Smooth muscle cell of the brain vasculature (primary cell): Measurements from ENCODE around the gene GDF2.

ENCODE experiments used
- DNase-seq: peaks from one replicate; pipeline ENCODE4 v3.0.0-alpha.2; 2012; ENCODE audit warnings: low read depth, low spot score

The GDF2 gene

DNA sequence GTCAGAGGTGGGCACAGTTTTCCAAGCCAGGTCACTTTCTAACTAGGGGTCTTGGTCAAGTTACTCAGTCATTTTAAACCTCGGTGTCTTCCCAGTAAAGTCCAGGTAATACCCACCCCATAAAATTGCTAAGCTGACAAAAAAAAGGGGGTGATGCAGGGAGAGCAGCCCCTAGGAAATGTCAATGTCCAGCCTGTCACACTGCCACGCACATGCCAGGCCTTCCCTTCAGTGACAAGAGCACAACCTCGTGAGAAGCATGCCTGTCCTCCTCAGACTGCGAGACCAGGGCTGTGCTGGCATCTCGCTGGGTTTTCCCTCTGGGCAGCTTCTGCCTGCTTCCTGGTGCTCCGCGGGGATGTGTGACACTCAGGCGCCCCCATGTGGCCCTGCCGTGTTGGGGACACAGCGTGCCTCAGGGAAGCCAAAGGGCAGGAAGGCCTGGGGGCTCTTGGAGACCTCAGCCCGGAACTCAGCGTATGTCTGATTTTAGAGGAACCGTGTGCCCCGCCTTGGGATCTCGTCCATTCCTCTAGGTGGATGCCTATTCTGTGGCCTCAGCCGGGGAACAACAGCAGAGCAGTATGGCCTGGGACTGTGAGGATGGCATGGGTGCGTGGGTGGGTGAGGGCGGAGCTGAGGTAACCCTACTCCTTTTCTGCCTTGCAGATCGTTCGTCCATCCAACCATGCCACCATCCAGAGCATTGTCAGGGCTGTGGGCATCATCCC, 10.2 kb upstream of the GDF2 start:
- DNase-seq, result peak; percentile 44

DNA sequence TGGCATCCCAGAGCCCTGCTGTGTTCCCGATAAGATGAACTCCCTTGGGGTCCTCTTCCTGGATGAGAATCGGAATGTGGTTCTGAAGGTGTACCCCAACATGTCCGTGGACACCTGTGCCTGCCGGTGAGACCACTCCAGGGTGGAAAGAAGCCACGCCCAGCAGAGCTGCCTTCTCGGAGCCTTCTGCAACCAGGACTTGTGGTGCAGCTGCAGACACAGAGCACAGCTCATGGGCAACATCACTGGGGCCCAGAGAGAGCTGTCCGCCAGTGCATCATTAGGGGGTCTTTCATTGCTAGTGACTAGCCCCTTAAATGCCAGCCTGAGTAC, 9.6 kb upstream of the GDF2 start:
- DNase-seq, result no peak

DNA sequence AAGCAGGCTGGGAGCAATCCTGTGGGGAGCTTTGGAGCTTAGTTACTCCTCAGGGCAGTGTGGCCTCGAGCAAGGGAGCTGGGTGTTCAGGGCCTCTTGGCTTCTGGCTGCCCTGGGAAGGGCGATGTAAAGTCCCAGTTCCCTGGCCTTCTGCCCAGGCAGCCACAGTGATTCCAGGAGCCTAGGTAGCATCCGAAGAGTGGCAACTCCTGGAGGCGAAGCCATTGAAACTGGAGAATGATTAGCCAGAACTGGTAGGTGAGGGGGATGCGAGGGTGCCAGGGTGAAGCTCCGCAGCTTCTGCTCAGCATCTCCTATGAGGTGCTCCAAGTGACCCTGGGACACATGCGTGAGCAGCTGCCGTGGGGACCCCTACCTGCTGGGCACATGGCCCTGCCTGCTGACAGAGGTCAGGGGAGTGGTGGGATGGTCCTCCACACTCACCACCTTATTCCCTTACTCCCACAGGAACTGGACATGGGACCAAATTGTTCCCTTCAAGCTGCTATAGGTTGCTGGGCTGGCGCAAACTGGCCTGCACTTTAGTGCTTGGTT, 7.8 kb upstream of the GDF2 start:
- DNase-seq, result no peak

DNA sequence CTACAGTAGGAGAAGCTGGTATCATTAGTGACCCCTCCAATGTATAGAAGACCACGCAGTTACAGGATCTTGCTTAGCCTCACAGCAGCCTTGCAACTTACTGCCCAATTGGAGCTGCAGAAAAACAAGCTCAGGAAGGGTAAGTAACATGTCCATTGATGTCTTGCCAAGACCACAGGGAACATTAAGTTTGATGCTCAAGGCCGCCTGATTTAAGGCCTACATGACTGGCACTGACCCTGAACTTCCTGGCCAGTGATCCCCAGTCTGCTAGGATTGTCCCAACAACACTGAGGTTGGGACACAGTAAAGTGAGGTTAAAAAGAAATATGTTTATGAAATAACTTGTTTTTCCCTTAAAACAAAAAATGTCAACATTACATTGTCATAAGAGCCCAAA, 6.8 kb upstream of the GDF2 start:
- no peak for DNase-seq

DNA sequence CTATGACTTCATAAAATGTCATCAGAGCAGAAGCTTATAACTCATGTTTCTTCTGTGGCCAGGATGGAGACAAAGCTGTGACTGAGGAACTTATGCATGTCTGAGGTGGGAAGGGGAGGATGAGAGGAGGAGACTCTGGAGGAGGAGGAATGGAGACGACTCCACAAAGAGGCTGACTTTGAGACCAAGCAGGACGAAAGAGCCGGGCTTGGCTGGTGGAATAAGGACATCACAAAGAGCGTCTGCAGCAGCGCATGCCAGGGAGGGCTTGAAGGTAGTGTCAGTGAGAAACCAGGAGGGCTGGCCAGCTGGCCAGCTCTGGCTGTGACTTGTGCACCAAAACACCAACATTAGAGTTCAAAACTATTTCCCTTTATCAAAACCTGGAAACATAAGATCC, 6.1 kb upstream of the GDF2 start:
- DNase-seq, result no peak

DNA sequence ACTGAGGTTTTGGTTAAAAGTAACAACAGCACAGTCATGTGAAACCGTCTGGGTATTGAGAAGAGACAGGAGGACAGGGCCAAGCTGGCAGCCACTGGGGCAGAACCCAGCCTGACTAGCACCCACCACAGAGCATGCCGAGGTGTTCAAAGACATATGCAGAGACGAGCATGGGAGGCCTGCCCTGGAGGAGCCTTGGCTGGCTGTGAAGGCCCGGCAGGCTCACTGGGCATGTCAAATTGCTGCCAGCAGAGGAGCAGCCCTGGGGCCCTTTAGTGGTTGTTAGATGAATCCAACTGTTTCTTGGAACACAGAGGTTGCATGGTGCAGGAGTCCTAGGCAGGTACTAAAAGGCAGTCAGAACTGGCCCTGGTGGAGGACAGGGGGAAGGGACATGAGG, 5.0 kb upstream of the GDF2 start:
- no peak for DNase-seq

DNA sequence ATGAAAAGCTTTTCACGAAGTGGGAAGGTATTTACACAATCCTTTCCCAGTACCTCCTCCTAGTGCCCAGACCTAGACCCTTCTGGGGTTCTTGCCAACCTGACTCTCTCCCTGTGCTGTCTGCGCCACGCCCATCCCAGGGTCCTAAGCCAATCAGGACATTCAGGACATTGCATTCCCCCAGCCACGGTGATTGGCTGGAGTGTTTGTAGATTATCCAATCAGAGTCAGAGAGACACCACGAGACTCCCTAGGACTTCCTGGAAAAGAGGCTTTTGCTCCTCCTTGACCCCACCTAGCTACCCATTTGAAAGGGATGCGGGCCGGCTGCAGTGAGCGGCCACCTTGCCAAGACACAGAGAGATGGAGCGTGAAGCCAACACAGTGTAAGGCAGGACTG, 3.5 kb upstream of the GDF2 start:
- no peak for DNase-seq

DNA sequence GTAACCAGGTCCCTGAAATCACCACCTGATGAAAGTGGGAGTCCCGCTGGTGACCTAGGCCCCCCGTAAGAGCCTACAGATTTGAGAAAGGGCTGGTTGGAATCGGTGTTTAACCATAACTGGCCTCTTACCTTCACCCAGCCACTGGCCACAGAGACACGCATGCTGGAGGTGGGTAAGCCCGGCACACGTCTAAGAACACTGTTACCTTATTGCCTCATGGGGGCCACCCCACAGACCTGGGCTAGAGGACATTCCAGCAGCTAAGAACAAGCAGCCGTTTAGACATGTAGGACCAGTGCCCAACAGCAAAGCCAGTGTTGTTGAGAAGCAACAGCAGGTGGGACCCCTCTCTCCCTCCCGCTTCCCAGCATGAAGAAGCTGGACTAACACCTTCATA, 2.5 kb upstream of the GDF2 start:
- no peak for DNase-seq

DNA sequence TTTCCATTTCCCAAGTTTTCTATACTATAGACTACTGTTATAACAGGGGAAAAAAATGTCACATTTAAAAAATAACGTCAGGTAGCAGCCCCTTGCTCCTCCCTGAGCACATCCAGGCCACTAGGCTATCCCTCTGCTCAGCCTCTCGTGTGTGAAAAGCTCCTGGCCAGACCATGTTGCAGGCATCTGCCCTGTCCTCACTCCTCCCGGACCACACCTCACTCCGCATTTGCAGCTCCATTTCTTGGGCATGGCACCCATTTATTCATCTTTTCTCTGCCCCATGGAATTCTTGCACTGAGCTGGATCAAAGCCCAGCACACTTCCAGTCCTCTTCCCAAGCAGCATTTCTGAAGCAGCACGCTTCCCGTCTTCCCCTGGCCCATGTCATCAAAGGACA, 1.4 kb upstream of the GDF2 start:
- DNase-seq, result no peak

DNA sequence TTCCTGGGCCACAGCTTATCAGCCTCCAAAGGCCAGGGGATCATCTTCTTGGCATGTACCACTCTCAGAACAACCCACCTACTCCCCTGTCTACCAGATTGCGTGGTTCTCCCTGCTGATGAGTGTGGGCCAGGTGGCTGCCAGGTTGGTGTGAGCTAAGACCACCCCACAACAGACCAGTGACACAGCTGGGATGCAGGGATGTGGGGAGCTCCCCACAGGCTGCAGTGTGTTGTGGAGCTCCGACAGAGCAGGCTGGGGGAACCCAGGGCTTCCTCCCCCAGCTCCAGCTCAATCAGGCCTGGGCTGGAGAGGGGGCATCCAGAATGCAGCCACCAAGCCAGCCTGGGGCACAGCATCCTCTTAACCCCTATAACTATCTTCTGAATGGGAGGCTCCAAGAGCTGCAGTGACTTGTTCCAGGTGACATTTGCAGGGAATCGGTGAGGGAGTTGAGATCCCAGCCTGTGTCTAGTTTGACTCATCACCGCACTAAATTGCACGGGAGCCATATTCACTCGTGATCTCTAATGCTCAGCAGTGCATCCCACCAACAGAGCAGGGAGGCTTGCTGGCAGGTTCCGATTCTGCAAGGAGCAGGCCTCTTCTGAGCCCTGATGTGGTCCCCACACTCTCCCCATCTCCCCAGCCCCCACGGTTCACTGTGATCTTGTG, 596 bp upstream of the GDF2 start:
- no peak for DNase-seq

DNA sequence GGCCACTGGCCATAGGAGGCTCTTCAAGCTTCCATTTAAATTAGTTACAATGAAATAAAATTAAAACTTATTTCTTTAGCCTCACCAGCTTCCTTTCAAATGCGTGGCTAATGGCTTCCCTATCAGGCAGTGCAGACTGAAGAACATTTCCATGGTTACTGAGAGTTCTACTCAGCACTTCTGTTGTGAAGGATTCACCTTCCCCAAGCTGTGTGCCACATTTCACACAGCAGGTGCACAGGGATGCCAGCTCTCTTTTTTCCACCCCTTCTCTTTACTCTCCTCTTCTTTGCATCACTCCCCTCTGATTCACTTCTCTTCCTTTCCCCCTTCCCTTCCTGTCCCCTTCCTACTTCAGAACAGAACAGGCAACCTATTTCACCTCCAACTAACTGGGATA, 833 bp downstream of the GDF2 start:
- no peak for DNase-seq

DNA sequence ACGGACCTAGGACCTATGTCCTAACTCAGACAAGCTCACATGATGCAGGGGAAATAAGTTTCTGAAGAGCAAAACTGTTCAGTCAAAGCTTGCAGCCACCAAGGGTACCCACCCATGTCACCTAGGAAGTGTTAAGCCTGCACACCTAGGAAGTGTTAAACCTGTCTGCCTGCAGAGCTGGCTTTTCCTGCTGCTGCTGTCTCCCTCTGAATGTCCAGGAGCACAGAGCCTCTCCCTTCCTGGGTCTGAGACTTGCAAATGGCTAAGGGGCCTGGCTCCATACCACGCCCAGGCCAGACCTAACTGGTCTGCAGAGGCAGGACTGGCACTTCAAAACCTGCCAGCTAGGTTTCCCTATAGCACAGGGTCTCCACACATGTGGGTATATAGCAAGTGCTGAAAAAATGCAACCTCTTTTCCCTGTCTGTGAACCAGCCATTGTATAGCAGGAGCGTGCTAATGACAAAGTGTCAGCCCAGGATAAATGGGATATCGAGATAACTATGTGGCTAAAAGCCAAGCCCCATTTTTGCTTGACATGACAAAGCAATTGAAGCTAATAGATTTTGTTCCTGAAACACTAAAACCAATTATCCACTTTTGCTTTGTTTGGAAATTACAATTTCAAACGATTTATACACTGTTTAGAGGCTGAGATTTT, 1.5 kb downstream of the GDF2 start:
- no peak for DNase-seq

DNA sequence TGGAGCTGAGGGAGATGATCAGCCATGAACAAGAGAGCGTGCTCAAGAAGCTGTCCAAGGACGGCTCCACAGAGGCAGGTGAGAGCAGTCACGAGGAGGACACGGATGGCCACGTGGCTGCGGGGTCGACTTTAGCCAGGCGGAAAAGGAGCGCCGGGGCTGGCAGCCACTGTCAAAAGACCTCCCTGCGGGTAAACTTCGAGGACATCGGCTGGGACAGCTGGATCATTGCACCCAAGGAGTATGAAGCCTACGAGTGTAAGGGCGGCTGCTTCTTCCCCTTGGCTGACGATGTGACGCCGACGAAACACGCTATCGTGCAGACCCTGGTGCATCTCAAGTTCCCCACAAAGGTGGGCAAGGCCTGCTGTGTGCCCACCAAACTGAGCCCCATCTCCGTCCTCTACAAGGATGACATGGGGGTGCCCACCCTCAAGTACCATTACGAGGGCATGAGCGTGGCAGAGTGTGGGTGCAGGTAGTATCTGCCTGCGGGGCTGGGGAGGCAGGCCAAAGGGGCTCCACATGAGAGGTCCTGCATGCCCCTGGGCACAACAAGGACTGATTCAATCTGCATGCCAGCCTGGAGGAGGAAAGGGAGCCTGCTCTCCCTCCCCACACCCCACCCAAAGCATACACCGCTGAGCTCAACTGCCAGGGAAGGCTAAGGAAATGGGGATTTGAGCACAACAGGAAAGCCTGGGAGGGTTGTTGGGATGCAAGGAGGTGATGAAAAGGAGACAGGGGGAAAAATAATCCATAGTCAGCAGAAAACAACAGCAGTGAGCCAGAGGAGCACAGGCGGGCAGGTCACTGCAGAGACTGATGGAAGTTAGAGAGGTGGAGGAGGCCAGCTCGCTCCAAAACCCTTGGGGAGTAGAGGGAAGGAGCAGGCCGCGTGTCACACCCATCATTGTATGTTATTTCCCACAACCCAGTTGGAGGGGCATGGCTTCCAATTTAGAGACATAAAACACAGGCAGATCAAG, 3.3 kb downstream of the GDF2 start:
- no peak for DNase-seq

DNA sequence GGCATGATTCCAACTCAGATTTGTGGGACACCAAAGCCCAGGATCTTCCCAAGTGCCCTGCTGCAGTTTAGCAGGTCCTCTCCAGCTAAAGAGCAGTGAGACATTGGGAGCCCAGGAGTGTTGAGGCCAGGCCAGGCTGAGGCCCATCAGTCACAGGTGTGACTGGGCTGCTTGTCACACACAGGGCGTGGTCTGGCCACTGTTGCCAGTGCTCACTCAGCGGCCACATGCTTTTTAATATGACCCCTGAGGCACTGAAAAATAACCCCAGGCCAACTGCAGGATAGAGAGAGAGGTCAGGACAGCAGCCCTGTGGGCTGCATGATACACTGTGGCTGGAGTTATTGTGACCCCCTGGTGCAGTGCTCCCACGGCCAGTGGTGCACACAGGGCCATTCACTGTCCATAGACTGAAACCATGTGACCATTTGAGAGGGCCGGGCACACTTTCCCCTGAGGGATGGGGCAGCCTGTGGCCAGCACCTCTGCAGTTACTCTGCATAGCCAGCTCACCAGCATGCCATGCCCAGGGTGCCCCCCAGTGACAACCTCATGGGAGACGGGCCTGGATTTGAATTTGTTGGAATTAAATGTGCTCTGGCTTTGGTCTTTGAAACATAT, 4.2 kb downstream of the GDF2 start:
- no peak for DNase-seq

DNA sequence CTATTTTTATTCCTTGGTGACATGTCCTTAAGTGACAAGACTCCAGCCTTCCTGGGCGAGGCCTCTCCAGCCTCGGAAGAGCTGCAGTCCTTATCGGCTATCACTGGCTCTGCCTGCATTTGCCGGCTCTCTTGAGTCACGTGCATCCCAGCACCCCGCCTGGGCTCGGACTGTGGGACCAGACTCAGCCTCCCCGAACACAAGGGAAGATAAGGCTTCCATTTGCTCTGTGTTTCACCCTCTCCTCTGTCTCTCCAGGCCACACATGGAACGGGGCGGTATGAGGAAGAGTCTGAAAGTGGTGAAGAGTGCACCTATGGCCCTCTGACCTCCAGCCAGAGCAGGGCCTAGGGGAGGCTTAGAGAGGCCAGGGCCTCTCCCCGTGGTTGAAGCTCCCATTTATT, 4.7 kb downstream of the GDF2 start:
- no peak for DNase-seq

DNA sequence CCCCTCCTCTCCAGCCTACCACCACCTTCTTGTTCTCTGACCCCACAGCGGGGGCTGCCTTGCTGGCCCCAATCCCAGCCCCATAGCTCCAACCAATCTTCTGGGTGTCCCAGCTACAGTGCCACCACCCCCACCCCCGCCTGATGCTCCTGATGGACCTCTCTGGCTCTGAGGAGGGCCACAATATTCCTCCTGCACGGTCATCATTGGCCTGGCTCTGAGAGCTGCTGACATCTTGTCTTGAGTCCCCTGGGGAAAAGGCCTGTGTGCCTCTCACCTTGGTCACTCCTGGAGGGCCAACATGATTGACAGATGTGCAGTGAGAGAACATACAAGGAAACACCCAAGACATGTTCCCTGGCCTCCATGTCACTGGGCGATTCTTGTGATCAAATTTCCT, 7.6 kb downstream of the GDF2 start:
- no peak for DNase-seq

DNA sequence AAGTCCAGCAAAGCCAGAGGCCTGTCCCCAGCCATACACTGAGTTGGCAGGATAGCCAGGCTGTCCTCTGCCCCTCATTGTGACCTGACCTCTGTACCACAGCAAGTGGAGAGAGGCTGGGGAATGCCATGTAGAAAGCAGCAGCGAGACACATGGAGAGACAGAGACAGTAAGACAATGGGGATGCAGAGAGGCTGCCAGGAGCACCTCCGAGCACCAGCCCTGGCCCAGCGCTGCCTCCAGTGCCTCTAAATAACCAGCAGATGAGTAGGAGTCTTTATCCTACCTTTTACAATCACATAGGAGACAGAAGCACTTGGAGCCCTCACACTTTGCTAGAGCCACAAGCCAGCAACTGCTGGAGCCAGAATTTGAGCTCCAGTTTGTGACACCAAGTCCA, 8.1 kb downstream of the GDF2 start:
- DNase-seq, result no peak

DNA sequence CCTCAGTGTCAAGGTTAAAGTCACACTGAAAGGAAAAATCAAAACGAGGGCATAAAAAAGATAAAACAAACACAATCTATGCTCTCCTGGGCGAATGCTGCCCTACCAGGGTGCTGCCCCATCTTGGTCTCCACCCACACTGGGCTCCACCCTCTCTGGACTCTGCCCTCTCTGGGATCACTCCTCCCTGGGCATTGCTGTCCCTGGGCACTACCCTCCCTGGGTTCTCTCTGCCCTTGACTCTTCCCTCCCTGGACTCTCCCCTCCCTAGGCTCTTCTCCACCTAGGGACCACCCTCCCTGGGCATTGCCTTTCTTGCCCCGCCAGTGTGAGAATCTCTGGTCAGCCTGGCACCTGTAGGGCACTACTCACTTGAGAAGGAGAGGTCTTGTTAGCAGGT, 8.6 kb downstream of the GDF2 start:
- no peak for DNase-seq

DNA sequence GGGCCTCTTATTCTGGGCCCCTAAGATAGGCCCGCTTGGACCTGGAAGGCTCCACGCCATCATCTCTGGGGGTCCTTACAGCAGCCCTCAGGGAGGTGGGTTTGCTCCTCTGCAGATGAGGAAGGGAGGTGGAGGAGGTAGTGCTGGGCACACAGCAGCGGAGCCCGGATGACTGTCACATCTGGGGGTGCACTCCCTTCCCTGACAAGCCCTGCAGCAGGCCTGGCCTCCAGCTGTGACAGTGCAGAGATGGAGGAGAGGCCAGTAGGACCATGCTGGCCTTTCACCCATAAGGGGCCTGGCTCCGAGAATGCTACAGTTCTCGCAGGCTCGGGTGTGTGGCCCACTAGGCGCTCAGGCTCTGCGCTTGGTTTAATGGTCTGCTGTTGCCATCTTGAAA, 9.2 kb downstream of the GDF2 start:
- no peak for DNase-seq

DNA sequence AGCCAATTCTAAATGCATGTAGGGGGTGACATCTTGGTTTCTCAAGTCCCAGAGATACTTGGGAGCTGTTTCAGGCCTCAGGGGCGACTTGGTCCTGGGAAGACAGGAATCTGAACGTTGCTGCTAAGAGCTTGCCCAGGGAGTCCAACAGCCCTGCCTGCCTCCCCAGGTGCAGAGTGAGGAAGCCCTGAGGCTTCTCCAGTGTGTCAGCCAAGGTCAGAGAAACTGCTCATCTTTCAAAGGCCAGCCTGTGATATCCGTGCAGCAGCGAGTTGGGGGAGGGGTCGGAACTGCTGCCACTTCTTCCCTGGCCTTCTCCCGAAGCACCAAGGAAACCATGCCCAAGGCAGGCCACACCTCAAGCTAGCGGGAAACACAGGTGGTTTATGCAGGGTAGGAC, 9.7 kb downstream of the GDF2 start:
- no peak for DNase-seq

DNA sequence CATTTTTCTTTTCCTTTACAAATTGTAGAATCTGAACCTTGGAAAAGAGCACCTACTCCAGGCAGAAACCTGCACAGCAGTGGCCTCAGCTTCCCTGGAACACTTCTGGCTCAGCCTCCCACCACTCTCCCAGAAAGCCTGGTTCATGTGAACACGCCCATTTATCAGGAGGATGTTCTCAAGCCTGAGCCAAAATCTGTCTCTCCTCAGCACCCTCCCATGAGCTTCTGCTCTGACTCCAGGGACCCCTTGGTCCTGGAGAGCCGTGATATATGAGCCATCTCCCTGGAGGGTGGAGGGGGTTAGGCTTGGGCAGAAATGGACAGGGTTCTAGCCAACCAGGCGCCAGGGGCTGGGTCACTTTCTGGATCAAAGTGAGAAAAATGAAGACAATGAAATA, 10.1 kb downstream of the GDF2 start:
- no peak for DNase-seq
